ENCODE measurements around the gene KIF12. TPM values are rescaled to one million over a fixed set of nuclear protein-coding genes. Genes with fewer than 3 reads are reported as not detected.
"Not testable (repeated sequence)": the region's sequence is repeated elsewhere in the genome, so short reads cannot be mapped to it uniquely, and the experiment has no call there.

The KIF12 gene
- polyA plus RNA-seq, 2 donors: 0.20 to 0.39 TPM

DNA sequence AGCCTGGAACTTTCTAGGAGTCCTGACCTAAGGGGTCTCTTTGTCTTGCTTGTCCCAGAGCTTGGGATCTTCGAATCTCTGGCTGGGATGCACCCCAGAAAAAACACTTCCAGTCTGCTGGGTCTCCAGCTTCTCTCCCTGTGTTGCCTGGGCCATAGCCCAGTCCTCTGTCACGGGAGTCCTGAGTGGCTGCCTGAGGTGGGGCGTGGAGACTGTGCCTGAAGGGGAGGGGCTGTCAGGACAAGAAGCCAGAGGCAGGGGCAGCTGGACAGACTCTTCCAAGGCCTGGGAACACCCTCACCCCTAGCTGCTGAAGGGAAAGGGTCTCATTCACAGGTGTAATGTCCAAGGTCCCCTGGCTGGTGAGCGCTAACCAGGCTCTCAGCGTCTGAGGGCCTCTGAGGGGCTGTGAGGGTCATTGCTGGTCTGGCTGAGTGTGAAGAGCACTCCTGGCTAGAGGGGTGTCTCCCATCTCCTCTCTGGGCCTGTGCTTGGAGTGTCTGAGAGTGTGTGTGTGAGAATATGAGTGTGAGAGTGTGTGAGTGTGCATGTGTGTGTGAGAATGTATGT lies 35.8 kb upstream of the KIF12 start:
- no peaks in the 10 kb centered on the region for H3K36me3 ChIP-seq (ENCODE audit: control insufficient read depth in 2 of 2, insufficient read depth in 2 of 2, low read length in 1 of 2)
- no peak overlapping the region for H3K27ac ChIP-seq (ENCODE audit: low read depth in 2 of 2, low read length in 1 of 2)
- WGBS, 2 donors: 70 to 81% methylated on average over 5 of the region's 5 CpGs
- H3K4me3 ChIP-seq (ENCODE audit: low read depth in 1 of 2, low read length in 2 of 2): no peak overlapping the region
- no peaks in the 10 kb centered on the region for H3K4me1 ChIP-seq (ENCODE audit: control insufficient read depth in 2 of 2, insufficient read depth in 2 of 2, low read length in 1 of 2)
- no peaks in the 10 kb centered on the region for H3K9me3 ChIP-seq (ENCODE audit: control insufficient read depth in 2 of 2, insufficient read depth in 1 of 2, low read depth in 1 of 2, low read length in 1 of 2)
- no peaks in the 10 kb centered on the region for H3K27me3 ChIP-seq (ENCODE audit: control insufficient read depth in 1 of 2, insufficient read depth in 2 of 2, low read length in 2 of 2)

- WGBS, 2 donors: 94 to 96% methylated on average over 7 of the region's 7 CpGs
- Histone ChIP-seq H3K9me3 (ENCODE audit: control insufficient read depth in 2 of 2, insufficient read depth in 1 of 2, low read depth in 1 of 2, low read length in 1 of 2) (peaks cover 0 to 3% of the 10 kb centered on the region in 2 donors), H3K4me3 (ENCODE audit: low read depth in 1 of 2, low read length in 2 of 2) (no peak overlapping the region), H3K36me3 (ENCODE audit: control insufficient read depth in 2 of 2, insufficient read depth in 2 of 2, low read length in 1 of 2) (no peaks in the 10 kb centered on the region), H3K4me1 (ENCODE audit: control insufficient read depth in 2 of 2, insufficient read depth in 2 of 2, low read length in 1 of 2) (no peaks in the 10 kb centered on the region), H3K27me3 (ENCODE audit: control insufficient read depth in 1 of 2, insufficient read depth in 2 of 2, low read length in 2 of 2) (peaks cover 0 to 2% of the 10 kb centered on the region in 2 donors), H3K27ac (ENCODE audit: low read depth in 2 of 2, low read length in 1 of 2) (no peak overlapping the region)
Observed at GRCh38 chr9:114132550-114132918, 33.4 kb upstream of the KIF12 start.

DNA sequence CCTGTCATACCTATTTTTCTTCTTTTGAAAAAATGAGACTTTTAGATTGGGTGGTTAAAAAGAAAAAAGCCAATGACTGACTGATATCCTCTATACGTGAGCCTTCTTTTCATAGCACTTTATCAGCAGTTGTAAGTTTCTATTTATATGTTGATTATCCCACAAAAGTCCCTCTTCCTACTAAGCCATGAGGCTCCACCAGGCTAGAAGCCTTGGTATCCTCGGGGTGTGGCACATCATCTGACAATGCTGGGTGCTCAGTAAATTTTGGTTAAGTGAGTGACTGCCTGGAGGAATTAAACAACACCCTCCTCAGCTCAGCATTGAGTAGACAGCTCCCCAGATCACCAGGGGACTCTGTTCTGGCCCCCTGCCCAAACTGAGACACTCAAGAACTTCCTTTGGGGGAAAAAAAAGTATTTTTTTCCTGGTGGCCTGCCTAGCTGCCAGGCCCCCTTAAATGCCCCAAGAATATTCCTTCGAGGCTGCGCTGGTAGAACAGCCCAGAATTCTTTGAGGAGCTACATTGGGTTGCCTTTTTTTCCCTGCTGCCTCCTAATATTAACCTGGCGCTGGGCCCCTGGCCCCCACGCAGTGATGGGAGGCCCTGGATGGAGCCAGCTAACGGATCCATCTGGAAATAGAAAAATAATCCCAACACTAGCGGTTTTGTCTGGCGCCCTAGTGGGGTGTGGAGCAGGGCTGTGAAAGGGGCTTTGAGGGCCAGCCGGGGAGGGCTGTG lies 32.9 kb upstream of the KIF12 start:
- Histone ChIP-seq H3K9me3 (ENCODE audit: control insufficient read depth in 2 of 2, insufficient read depth in 1 of 2, low read depth in 1 of 2, low read length in 1 of 2) (peaks cover 0 to 8% of the 10 kb centered on the region in 2 donors), H3K27me3 (ENCODE audit: control insufficient read depth in 1 of 2, insufficient read depth in 2 of 2, low read length in 2 of 2) (peaks cover 0 to 2% of the 10 kb centered on the region in 2 donors), H3K4me3 (ENCODE audit: low read depth in 1 of 2, low read length in 2 of 2) (no peak overlapping the region), H3K27ac (ENCODE audit: low read depth in 2 of 2, low read length in 1 of 2) (no peak overlapping the region), H3K4me1 (ENCODE audit: control insufficient read depth in 2 of 2, insufficient read depth in 2 of 2, low read length in 1 of 2) (no peaks in the 10 kb centered on the region), H3K36me3 (ENCODE audit: control insufficient read depth in 2 of 2, insufficient read depth in 2 of 2, low read length in 1 of 2) (no peaks in the 10 kb centered on the region)
- 79 to 83% methylated on average over 10 of the region's 10 CpGs for WGBS, 2 donors

DNA sequence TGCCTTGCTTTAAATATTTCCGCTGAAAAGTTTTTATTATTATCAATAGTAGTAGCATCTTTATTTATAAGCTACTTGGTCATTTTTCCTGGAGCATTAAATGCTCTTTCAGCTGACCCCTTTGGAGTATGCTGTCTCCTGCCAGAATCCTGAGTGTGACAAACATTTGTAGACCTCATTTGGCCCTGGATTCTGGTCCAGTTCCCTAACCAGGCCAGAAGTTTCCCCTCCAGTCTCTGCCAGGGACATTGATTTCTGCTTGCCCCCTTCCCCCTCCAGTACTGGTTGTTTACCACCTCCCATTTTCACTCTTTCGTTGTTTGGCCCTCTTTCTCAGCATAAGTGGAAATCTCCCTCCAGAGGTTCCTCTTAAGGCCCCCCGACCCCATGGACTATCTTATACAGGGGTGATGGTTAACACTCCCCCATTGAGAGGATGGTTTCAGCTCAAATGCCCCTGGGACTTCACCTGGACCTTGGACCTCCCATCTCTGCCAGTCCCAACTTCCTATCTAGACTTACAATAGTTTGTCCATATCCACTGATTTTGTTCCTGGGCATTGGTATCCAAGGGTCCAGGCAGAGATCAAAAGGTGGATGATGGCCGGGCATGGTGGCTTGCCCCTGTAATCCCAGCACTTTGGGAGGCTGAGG lies 31.7 kb upstream of the KIF12 start:
- Histone ChIP-seq H3K27me3 (ENCODE audit: control insufficient read depth in 1 of 2, insufficient read depth in 2 of 2, low read length in 2 of 2) (peaks cover 0 to 2% of the 10 kb centered on the region in 2 donors), H3K9me3 (ENCODE audit: control insufficient read depth in 2 of 2, insufficient read depth in 1 of 2, low read depth in 1 of 2, low read length in 1 of 2) (peaks cover 0 to 8% of the 10 kb centered on the region in 2 donors), H3K4me3 (ENCODE audit: low read depth in 1 of 2, low read length in 2 of 2) (no peak overlapping the region), H3K4me1 (ENCODE audit: control insufficient read depth in 2 of 2, insufficient read depth in 2 of 2, low read length in 1 of 2) (no peaks in the 10 kb centered on the region), H3K36me3 (ENCODE audit: control insufficient read depth in 2 of 2, insufficient read depth in 2 of 2, low read length in 1 of 2) (no peaks in the 10 kb centered on the region), H3K27ac (ENCODE audit: low read depth in 2 of 2, low read length in 1 of 2) (no peak overlapping the region)
- WGBS, 2 donors: 76 to 83% methylated on average over 4 of the region's 4 CpGs

DNA sequence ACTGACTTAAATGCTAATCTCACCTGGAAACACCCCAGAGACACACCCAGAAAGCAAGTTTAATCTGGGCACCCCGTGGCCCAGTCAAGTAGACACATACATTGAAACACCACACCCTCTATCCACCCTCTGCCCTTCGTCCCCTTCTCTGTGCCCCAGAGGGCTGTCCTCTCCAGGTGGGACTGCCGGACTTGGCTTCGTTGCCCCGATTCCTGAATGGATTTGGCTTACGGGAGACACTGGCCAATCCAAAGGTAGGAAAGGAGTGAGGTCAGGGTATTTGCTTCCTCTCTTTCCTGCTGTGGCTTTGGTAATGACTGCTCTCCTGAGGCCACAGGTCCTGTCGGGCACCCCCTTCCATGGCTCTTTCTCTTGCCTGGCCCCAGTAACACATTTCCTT lies 31.0 kb upstream of the KIF12 start:
- peaks cover 0 to 8% of the 10 kb centered on the region in 2 donors for H3K9me3 ChIP-seq (ENCODE audit: control insufficient read depth in 2 of 2, insufficient read depth in 1 of 2, low read depth in 1 of 2, low read length in 1 of 2)
- no peaks in the 10 kb centered on the region for H3K36me3 ChIP-seq (ENCODE audit: control insufficient read depth in 2 of 2, insufficient read depth in 2 of 2, low read length in 1 of 2)
- H3K4me3 ChIP-seq (ENCODE audit: low read depth in 1 of 2, low read length in 2 of 2): no peak overlapping the region
- no peaks in the 10 kb centered on the region for H3K4me1 ChIP-seq (ENCODE audit: control insufficient read depth in 2 of 2, insufficient read depth in 2 of 2, low read length in 1 of 2)
- WGBS, 2 donors: 70 to 75% methylated on average over 7 of the region's 7 CpGs
- H3K27me3 ChIP-seq (ENCODE audit: control insufficient read depth in 1 of 2, insufficient read depth in 2 of 2, low read length in 2 of 2): peaks cover 0 to 2% of the 10 kb centered on the region in 2 donors
- no peak overlapping the region for H3K27ac ChIP-seq (ENCODE audit: low read depth in 2 of 2, low read length in 1 of 2)

DNA sequence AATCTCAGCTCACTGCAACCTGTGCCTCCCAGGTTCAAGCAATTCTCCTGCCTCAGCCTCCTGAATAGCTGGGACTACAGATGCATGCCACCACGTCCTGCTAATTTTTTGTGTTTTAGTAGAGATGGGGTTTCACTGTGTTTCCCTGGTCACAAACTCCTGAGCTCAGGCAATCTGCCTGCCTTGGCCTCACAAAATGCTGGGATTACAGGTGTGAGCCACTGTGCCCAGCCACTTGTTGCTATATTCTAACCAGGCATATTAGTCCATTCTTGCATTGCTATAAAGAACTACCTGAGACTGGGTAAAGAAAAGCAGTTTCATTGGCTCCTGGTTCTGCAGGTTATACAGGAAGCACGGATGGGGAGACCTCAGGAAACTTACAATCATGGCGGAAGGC lies 29.7 kb upstream of the KIF12 start:
- not testable (repeated sequence) for H3K36me3 ChIP-seq (ENCODE audit: control insufficient read depth in 2 of 2, insufficient read depth in 2 of 2, low read length in 1 of 2); H3K4me3 ChIP-seq (ENCODE audit: low read depth in 1 of 2, low read length in 2 of 2); H3K27ac ChIP-seq (ENCODE audit: low read depth in 2 of 2, low read length in 1 of 2); H3K27me3 ChIP-seq (ENCODE audit: control insufficient read depth in 1 of 2, insufficient read depth in 2 of 2, low read length in 2 of 2); H3K4me1 ChIP-seq (ENCODE audit: control insufficient read depth in 2 of 2, insufficient read depth in 2 of 2, low read length in 1 of 2); H3K9me3 ChIP-seq (ENCODE audit: control insufficient read depth in 2 of 2, insufficient read depth in 1 of 2, low read depth in 1 of 2, low read length in 1 of 2)
- 86 to 87% methylated on average over 3 of the region's 3 CpGs for WGBS, 2 donors

DNA sequence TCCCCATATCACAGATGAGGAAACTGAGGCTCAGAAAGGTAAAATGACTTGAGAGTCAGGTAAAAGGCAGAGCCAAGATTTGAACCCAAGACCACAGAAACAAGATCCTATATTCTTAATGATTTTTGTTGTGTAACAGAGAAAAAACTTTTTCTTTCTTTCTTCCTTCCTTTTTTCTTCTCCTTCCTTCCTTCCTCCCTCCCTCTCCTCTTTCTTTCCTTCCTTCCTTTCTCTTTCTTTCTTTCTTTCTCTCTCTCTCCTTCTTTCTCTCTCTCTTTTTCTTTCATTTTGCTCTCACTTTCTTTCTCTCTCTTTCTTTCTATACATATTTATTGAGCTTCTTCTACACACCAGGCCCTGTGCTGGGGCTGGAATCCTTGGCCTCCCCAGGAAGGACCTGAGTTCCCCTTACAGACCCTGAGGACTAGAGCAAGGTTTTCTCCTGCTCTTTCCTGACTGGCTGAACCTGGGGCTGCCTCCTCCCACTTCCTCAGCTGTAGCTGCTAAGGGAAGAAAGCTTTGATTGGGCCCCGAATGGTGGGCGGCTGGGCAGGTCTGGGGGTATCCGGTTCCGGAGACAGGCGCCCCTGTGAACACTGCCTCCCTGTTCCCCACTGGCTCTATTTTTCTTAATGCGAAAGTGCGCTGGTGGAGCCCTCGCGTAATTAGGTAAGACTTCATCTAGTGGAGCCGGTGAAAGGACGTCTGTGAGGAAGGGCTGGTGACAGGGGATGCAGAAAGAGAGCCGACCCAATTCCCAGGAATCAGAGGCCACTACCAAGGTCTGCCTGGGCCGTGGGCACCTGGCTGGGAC lies 27.4 kb upstream of the KIF12 start:
- peaks cover 0 to 8% of the 10 kb centered on the region in 2 donors for H3K9me3 ChIP-seq (ENCODE audit: control insufficient read depth in 2 of 2, insufficient read depth in 1 of 2, low read depth in 1 of 2, low read length in 1 of 2)
- no peak overlapping the region for H3K4me3 ChIP-seq (ENCODE audit: low read depth in 1 of 2, low read length in 2 of 2)
- H3K27ac ChIP-seq (ENCODE audit: low read depth in 2 of 2, low read length in 1 of 2): no peak overlapping the region
- H3K36me3 ChIP-seq (ENCODE audit: control insufficient read depth in 2 of 2, insufficient read depth in 2 of 2, low read length in 1 of 2): no peaks in the 10 kb centered on the region
- WGBS, 2 donors: 77 to 82% methylated on average over 13 of the region's 13 CpGs
- no peaks in the 10 kb centered on the region for H3K4me1 ChIP-seq (ENCODE audit: control insufficient read depth in 2 of 2, insufficient read depth in 2 of 2, low read length in 1 of 2)
- H3K27me3 ChIP-seq (ENCODE audit: control insufficient read depth in 1 of 2, insufficient read depth in 2 of 2, low read length in 2 of 2): peaks cover 0 to 2% of the 10 kb centered on the region in 2 donors

GRCh38 chr9:114125476-114126013 lies 26.5 kb upstream of the KIF12 start:
- 83 to 85% methylated on average over 10 of the region's 10 CpGs for WGBS, 2 donors
- Histone ChIP-seq H3K4me1 (ENCODE audit: control insufficient read depth in 2 of 2, insufficient read depth in 2 of 2, low read length in 1 of 2) (no peaks in the 10 kb centered on the region), H3K9me3 (ENCODE audit: control insufficient read depth in 2 of 2, insufficient read depth in 1 of 2, low read depth in 1 of 2, low read length in 1 of 2) (peaks cover 0 to 8% of the 10 kb centered on the region in 2 donors), H3K27me3 (ENCODE audit: control insufficient read depth in 1 of 2, insufficient read depth in 2 of 2, low read length in 2 of 2) (peaks cover 0 to 2% of the 10 kb centered on the region in 2 donors), H3K4me3 (ENCODE audit: low read depth in 1 of 2, low read length in 2 of 2) (no peak overlapping the region), H3K27ac (ENCODE audit: low read depth in 2 of 2, low read length in 1 of 2) (no peak overlapping the region), H3K36me3 (ENCODE audit: control insufficient read depth in 2 of 2, insufficient read depth in 2 of 2, low read length in 1 of 2) (no peaks in the 10 kb centered on the region)
